GM18909 (cell line): ENCODE data around the gene BRPF1.

Source experiments
- ATAC-seq: cut with Tn5 transposase; IDR thresholded peaks from one replicate; pipeline ENCODE4 v1.9.1; 2021; ENCODE audit warnings: mild to moderate bottlenecking; ENCODE audit not compliant: unreplicated experiment, poor library complexity

BRPF1 gene

DNA sequence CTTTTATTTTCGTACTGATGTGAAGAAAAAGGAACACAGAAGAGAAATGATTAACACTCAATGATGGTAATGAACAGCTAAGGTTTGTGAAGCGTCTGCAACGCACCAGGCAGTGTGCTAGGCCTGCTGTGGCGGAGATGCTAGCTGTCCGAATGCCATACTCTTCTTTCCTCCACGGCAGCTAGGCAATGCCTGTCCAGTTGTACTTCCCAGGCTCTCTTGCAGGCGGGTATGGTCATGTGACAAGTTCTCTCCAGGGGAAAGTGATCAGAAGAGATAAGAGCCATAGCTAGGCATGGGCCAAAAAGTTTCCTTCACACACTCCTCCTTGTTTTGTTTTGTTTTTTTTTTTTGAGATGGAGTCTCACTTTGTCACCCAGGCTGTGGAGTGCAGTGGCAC, 54.1 kb downstream of the BRPF1 start:
- ATAC-seq, result no peak

DNA sequence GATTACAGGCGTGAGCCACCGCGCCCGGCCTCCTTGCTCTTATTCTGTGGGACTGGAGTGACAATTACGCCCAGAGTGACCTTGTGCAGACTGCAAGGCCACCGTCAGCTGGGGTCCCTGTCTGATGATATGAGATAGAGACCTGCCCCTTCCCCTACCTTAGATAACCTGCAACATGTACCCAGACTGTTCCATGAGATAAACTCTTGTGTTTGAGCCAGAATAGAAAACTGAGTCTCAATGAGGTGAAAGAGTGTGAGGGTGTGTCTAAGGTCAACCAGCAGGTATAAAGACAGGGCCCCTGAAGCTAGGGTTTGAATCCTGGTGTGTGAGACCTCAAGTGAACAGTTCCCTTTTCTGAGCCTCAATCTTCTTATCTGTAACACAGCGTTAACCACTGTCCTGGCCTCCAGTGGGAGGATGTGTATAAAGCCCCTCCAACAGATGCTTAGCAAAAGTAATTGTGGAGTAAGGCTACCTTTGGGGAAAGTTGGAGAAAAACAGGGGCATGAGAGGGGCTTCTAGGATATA, 54.7 kb downstream of the BRPF1 start:
- ATAC-seq, result no peak

DNA sequence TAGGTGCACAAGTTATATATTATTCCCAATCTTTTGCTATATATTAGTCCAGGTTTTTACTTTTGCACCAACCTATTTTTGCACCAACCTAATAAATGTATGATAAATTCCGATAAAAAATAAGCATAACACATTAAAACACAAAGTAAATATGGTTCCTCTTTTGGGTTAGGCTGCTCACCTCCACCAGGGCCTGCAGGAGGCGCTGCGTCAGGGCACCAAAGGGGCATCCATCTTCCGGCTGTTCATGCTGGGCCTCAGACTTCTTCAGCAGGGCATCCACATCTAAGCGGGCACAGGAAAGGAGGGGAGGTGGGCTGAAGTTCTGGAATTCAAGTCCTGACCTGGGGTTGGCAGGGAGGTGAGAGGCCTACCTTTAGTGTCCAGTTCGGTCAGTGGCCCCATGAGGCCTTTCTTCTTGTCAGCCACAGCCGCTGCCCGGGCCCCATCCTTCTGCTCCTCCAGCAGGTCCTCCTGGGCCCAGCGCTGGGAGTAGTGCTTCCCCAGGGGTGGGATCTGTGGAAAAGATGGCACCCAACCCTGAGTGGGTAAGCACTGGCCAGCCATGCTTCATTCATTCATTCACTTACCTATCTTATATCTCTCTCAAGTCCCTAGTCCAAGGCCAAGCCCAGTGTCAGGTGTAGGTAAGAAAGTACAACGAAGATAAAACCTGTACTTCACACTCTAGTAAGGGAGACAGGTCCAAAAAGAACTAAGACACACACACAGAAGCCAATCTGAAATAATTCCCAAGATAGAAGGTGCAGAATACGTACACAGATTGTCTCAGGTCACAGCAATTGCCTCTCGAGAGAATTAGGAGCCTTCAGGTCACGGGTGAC, 55.5 kb downstream of the BRPF1 start:
- no peak for ATAC-seq

DNA sequence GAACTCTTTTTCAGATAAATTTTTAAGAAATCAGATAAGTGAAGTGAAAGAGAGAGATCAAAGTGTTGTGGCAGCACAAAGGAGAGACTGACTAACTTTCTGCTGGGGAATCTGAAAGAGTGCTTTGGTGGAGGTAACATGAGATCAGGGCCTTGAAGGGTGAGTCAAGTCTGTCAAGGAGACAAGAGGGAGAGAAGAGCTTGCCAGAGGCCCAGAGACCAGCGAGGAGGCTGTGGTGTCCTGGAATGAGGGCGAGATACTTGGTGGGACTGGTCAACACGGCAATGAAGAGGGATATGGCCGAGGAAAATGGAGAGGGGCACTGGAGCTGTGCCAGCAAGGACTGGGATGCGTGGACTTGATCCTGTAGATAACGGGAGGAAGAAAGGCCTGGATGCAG, 56.2 kb downstream of the BRPF1 start:
- no peak for ATAC-seq

DNA sequence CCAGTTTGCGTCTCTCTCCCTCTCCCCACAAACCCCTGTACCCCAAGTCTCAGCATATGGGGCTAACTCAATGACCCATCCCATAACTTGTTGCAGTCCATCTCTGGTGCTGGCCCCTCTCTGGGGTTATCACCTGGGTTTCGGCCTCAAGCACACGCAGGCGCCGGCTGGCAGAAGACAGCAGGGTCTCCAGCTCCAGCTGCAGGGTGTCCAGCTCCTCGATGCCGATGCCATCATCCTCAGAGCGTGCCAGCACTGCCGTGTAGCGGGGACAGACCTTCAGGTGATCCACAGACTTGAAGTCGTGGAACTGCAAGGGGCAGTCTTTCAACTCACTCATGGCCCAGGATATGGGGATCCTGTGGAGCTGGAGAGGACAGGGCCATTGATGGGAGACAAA, 59.6 kb downstream of the BRPF1 start:
- no peak for ATAC-seq

DNA sequence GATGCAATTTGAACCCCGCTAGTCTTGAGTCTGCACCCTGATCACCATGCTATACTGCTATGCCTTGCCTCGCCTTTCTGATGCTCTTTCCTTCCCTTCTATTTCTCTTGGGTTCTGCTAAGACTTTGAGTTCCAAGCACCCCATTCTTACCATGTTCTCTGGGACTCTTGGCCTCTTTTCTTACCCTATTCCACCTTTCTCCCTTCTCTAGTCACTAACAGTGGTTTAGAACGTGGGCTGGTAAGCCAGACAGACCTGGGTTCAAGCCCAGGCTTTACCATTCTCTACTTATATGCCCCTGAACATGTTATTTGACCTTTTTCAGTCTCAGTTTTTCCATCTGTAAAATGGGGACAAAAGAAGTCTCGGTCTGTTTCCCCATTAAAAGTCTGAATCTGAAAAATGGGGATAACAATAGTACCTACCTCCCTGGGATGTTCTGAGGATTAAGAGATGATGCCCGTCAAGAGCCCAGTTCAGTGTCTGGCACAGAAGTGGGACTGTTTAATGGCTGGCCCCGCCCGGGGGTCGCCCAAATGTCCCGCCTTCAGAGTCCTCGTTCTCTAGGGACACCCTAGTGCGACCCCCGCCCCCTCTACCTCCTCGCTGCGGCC, 60.4 kb downstream of the BRPF1 start:
- no peak for ATAC-seq

DNA sequence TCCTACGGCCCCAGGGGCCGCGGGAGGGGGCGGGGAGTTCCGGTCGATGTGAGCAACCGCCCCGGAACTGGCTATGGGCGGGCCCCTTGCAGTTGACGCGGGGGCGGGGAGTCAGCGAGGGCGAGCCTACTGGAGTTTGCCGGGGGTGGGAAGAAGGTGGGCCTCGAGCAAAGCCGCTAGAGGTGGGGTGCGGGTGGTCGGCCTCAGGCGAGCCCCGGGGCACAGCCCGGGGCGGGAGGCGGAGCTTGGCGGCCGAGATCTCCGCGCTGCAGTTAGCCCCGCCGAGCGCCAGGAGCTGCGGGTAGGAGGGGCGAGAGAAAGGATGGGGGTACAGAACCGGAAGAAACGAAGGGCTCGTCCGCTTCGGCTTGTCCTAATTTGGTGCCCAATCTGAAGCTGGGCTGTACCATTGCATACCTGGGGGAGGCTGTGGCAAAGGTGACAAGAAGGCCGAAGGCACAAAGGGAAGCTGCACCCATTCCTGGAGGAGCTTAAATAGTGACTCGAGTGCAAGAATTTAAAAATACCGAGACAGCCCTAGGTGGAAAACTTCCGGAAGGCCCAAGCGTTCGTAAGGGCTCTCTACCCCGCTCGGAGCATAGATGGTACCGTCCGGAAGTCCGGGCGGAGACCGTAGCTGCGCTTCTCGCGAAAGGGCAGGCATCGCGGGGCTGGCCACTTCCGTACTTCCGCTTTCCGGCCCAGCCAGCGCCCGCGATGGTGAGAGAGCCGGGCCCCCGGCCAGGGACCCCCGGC, 61.0 kb downstream of the BRPF1 start, which contains the start of the genes ARPC4 and TADA3:
TSS of gene ARPC4 (plus strand) at position 678 of the 756 bp plus-strand sequence. CDS start at position 718, 40 bp downstream.
TSS of gene TADA3 (minus strand) at position 69 of the 756 bp plus-strand sequence. CDS start 1,007 bp downstream, outside the sequence.
- ATAC-seq, result peak; percentile 87

DNA sequence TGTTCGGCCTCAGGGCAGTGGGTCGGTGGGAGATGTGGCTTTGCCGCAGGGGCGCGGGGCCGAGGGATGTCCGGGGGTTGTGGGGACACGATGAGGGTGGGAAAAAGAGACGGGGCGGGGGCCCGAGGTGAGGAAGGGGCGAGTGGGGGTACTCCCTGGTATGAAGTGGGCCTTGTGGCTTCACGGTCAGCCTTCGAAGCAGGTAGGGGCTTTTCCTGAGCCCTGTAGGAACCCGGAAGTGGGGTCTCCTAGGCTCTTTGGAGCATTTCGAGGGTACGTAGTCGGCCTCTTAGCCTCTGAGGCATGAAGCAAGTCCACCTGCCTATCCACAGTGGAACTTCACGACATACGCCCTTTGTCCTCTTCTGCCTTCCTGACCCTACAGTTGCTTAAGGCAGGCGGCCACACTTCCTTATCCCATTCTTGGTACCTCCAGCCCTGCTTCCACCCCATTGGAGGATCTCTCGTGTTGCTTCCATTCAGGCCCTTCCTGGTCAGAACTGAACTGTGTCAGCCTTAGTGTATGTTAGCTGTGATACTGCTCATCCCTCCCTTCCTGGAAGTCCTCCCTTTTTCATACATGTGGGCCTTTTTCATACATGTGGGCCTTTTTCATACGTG, 61.7 kb downstream of the BRPF1 start:
- ATAC-seq, result no peak

DNA sequence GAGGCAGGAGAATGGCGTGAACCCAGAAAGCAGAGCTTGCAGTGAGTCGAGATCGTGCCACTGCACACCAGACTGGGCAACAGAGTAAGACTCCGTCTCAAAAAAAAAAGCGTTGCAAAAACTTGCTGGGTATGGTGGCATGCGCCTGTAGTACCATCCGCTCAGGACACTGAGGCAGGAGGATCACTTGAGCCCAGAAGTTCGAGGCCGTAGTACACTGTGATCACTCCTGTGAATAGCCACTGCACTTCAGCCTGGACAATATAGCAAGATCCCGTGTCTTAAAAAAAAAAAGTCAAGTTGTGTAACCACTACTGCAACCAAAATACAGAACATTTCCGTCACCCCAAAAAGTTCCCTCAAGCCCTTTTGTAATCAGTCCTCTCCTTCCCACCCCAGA, 62.9 kb downstream of the BRPF1 start:
- ATAC-seq, result no peak

DNA sequence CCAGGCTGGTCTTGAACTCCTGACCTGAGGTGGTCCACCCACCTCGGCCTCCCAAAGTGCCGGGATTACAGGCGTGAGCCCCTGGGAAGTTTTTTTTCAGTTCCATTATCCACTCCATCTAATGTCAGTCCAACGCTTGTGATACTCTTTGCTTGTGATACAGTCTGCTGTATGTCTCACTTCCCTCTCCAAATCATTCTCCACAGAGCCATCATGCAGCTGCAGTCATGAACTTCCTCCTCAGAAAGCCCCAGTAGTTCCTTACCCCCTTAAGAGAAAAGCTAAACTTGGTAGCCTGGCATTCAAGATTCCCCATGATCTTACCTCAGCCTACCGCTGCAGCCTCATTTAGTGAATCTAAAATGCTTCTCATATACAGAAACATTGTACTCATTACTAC, 63.7 kb downstream of the BRPF1 start:
- ATAC-seq, result no peak

DNA sequence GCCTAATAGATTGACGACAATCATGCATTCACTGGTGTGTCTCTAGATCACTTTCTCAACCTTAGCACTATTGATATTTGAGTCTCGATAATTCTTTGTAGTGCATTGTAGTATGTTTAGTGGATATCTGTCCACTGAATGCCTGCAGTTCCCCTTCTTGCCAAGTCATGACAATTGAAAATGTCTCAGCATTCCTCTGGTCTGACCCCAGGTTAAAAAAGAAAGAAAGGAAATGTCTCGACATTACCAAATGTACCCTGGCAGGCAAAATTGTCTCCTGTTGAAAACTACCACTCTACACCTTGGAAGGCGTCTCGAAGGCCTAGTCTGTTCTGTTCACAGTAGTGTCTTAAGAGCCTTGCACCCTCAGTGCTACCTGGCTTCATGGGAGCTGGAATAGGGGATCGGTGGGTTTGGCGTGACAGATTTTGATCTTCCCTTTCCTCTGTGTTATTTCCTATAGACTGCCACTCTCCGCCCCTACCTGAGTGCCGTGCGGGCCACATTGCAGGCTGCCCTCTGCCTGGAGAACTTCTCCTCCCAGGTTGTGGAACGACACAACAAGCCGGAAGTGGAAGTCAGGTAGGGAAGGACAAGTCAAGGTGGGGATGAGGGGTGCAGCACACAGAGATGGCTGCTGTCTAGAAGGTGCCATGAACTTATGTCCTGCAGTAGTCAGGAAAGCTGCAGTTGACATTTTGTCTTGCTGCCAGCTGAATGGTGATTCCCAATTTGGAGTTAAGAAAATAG, 65.8 kb downstream of the BRPF1 start:
- ATAC-seq, result no peak
